Heart left ventricle (tissue), 13 donors: ENCODE measurements around the gene AKIRIN1.

ENCODE experiments used
- CTCF ChIP-seq, 12 donors: fragments of 200-600 bp; sonication (generic) in 4 of 12; IDR thresholded peaks; one replicate each; pipeline versions ENCODE4 v1.5.0 to v1.8.0; 2018 to 2022; ENCODE audit warnings: antibody characterized with exemption in 12 of 12, mild to moderate bottlenecking in 5 of 12
- POLR2A ChIP-seq, 2 donors: fragments of 450-650 bp; IDR thresholded peaks; one replicate each; pipeline ENCODE4 v1.6.1; 2017; ENCODE audit warnings: antibody characterized with exemption in 2 of 2, mild to moderate bottlenecking in 2 of 2, moderate library complexity in 2 of 2
- donor health status: ischemic (EF 13 %, LVEDD 7.1; RV severe dilation, severe dysfunction).
- donor health status: DM: no; HTN: yes; CAD: no.
- donor health status: DM: no; HTN: no; CAD: no.
- donor health status: ischemic (EF 25% LVEDD 6.9; RV normal size, moderate dysfunction).
- donor health status: ischemic (EF 25% LVEDD 5.7; RV mildly dilated, moderate dysfunction).
- donor health status: ischemic (EF 35%, LVEDD 5.7; RV mildly dilated, moderate dysfunction).
- donor health status: nonischemic (EF 11% LVEDD 7.7; RV severe dilation, severe dysfunction).
- donor health status: DM: yes; HTN: yes; CAD: no.
- donor health status: PGD.
- donor health status: ischemic (EF 29% LVEDD 5.4; RV normal size, mild dysfunction).
- donor health status: nonischemic (EF 23%, LVEDD 6.1; RV moderate dilation, normal function).

- TF ChIP-seq CTCF (IDR thresholded peaks at IDR 0.05) (no peak), POLR2A (IDR thresholded peaks at IDR 0.05) (no peak)
Measured at GRCh38 chr1:39016604-39017171, 25.6 kb downstream of the AKIRIN1 start.
